Measurements from ENCODE around the gene SCT. TPM values are rescaled to one million over a fixed set of nuclear protein-coding genes. Genes with fewer than 3 reads are reported as not detected.

The SCT gene
- total RNA-seq, 1 donor from 2014 or later = not detected

- intact Hi-C loops (cut with DNase I) = no loop called here
- no peak overlapping the region for H3K27ac ChIP-seq
- no peak for DNase-seq
- H3K4me1 ChIP-seq = no peaks in the 10 kb centered on the region
- no peaks in the 10 kb centered on the region for H3K27me3 ChIP-seq (ENCODE audit: low read depth)
- H3K36me3 ChIP-seq = peaks cover 98% of the 10 kb centered on the region
- no peak for TF ChIP-seq CTCF (IDR thresholded peaks at IDR 0.05)
- no peak overlapping the region for H3K4me3 ChIP-seq
- no peak for ATAC-seq
- H3K9me3 ChIP-seq = no peaks in the 10 kb centered on the region
These were observed 33.6 kb downstream of the SCT start for GRCh38 chr11:593347-593746.

GRCh38 chr11:592918-593317, 34.1 kb downstream of the SCT start:
- no peaks in the 10 kb centered on the region for H3K9me3 ChIP-seq
- H3K27me3 ChIP-seq (ENCODE audit: low read depth) = no peaks in the 10 kb centered on the region
- peaks cover 98% of the 10 kb centered on the region for H3K36me3 ChIP-seq
- DNase-seq (no peak), ATAC-seq (no peak)
- peaks cover 4% of the 10 kb centered on the region for H3K4me1 ChIP-seq
- H3K4me3 ChIP-seq = no peak overlapping the region
- no peak overlapping the region for H3K27ac ChIP-seq
- TF ChIP-seq CTCF (IDR thresholded peaks at IDR 0.05) = no peak
- intact Hi-C loops (cut with DNase I) = no loop called here

- intact Hi-C loops (cut with DNase I) = no loop called here
- Histone ChIP-seq H3K36me3 (peaks cover 98% of the 10 kb centered on the region), H3K27ac (no peak overlapping the region), H3K4me3 (no peak overlapping the region), H3K27me3 (ENCODE audit: low read depth) (no peaks in the 10 kb centered on the region), H3K4me1 (peaks cover 8% of the 10 kb centered on the region), H3K9me3 (no peaks in the 10 kb centered on the region)
- TF ChIP-seq CTCF (IDR thresholded peaks at IDR 0.05) = no peak
- no peak for DNase-seq
- no peak for ATAC-seq
These were observed 34.5 kb downstream of the SCT start for GRCh38 chr11:592501-592900.

- no peak for ATAC-seq
- no peak for TF ChIP-seq CTCF (IDR thresholded peaks at IDR 0.05)
- peaks cover 98% of the 10 kb centered on the region for H3K36me3 ChIP-seq
- intact Hi-C loops (cut with DNase I) = no loop called here
- no peaks in the 10 kb centered on the region for H3K27me3 ChIP-seq (ENCODE audit: low read depth)
- H3K27ac ChIP-seq = no peak overlapping the region
- no peak overlapping the region for H3K4me3 ChIP-seq
- H3K9me3 ChIP-seq = no peaks in the 10 kb centered on the region
- H3K4me1 ChIP-seq = peaks cover 9% of the 10 kb centered on the region
- DNase-seq = no peak
These were observed 36.0 kb downstream of the SCT start for GRCh38 chr11:590997-591396.

- Histone ChIP-seq H3K27me3 (ENCODE audit: low read depth) (no peaks in the 10 kb centered on the region), H3K36me3 (peaks cover 91% of the 10 kb centered on the region), H3K4me1 (peaks cover 9% of the 10 kb centered on the region), H3K27ac (no peak overlapping the region), H3K4me3 (no peak overlapping the region), H3K9me3 (no peaks in the 10 kb centered on the region)
- no peak for TF ChIP-seq CTCF (IDR thresholded peaks at IDR 0.05)
- intact Hi-C loops (cut with DNase I) = no loop called here
- no peak for ATAC-seq
- no peak for DNase-seq
These were observed 37.2 kb downstream of the SCT start for GRCh38 chr11:589798-590197.

- H3K27me3 ChIP-seq (ENCODE audit: low read depth) = no peaks in the 10 kb centered on the region
- H3K4me3 ChIP-seq = no peak overlapping the region
- ATAC-seq (peak; percentile 74 to 88), DNase-seq (peak; percentile 77)
- intact Hi-C loops (cut with DNase I) = no loop called here
- no peaks in the 10 kb centered on the region for H3K9me3 ChIP-seq
- TF ChIP-seq CTCF (IDR thresholded peaks at IDR 0.05) = no peak
- peak overlapping the region; percentile 32 for H3K27ac ChIP-seq
- H3K4me1 ChIP-seq = peaks cover 9% of the 10 kb centered on the region
- H3K36me3 ChIP-seq = peaks cover 91% of the 10 kb centered on the region
These were observed 39.0 kb downstream of the SCT start for GRCh38 chr11:587978-588380.

Data from lower lobe of right lung (tissue), 2 donors.